Adipocyte (in vitro differentiated cells): ENCODE results near the gene GALNT16.

Experiments
- DNase-seq: peaks from one replicate; pipeline ENCODE4 v3.0.0-alpha.2; 2015; ENCODE audit warnings: low read depth
- H3K27me3 ChIP-seq: replicated peaks from 2 replicates; pipeline ENCODE4 v1.7.0; 2013; ENCODE audit warnings: mild to moderate bottlenecking, low read length, moderate library complexity; ENCODE audit not compliant: control insufficient read depth, insufficient read depth
- H3K36me3 ChIP-seq: 2 replicates; pipeline ENCODE4 v1.7.0; 2013; ENCODE audit warnings: low read length, mild to moderate bottlenecking, moderate library complexity; ENCODE audit not compliant: control insufficient read depth, insufficient read depth, severe bottlenecking
- H3K4me1 ChIP-seq: 2 replicates; pipeline ENCODE4 v1.7.0; 2013; ENCODE audit warnings: mild to moderate bottlenecking, low read length, moderate library complexity; ENCODE audit not compliant: control insufficient read depth, insufficient read depth
- H3K4me3 ChIP-seq: 2 replicates; pipeline ENCODE4 v1.7.0; 2013; ENCODE audit warnings: mild to moderate bottlenecking, low read length, moderate library complexity
- H3K9ac ChIP-seq: 2 replicates; pipeline ENCODE4 v1.7.0; 2013; ENCODE audit warnings: mild to moderate bottlenecking, low read length, moderate library complexity
- H3K9me3 ChIP-seq: 2 replicates; pipeline ENCODE4 v1.7.0; 2013; ENCODE audit warnings: mild to moderate bottlenecking, low read length, moderate library complexity; ENCODE audit not compliant: control insufficient read depth

GALNT16 gene

DNA sequence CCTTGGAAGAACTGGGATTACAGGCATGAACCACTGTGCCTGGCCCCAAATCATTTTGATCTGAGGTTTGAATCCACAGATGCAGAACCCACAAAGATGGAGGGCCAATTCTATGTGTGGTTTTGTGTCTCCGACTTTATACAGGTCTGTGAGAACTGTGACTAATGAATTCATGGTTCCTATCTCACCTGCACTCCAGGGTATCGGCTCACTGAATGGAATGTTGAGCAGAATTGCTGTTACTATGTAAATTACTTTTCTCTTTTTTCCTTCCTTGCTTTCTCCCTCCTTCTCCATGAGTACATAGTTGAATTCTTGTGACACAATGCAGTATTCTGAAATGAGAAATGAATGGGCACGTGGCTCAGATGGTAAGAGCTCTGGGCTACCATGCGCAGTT, 21.1 kb upstream of the GALNT16 start:
- no peak overlapping the region for H3K4me3 ChIP-seq
- no peak overlapping the region for H3K9ac ChIP-seq
- peaks cover 6% of the 10 kb centered on the region for H3K4me1 ChIP-seq
- H3K9me3 ChIP-seq: no peaks in the 10 kb centered on the region
- DNase-seq: no peak
- H3K27me3 ChIP-seq: no peaks in the 10 kb centered on the region
- H3K36me3 ChIP-seq: peaks cover 30% of the 10 kb centered on the region

DNA sequence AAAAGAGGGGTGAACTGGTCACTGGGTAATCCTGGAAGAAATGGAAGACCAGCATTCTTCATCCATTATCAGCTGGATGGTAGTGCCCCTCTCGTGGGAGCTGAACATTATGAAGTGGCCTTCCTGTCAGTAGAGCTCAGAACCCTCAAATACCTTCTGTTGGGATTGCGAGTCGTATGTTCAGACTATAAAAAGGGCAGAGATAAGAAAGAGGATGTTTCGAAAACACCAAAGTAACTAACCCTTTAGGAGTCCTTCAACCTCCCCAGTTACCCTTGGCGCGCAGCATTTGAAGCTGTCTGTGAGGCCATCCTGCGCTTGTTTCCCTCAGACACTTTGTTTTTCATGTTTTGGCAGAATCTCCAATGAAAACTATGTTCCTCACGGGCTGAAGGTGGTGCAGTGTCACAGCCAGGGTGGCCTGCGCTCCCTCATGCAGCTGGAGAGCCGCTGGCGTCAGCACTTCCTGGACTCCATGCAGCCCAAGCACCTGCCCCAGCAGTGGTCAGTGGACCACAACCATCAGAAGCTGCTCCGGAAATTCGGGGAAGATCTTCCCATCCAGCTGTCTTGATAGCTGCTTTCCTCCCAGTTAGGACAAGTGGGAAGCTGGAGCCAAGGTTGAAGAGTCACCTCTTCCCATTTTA, 19.3 kb upstream of the GALNT16 start:
- DNase-seq: no peak
- Histone ChIP-seq H3K36me3 (peaks cover 27% of the 10 kb centered on the region), H3K27me3 (no peaks in the 10 kb centered on the region), H3K9ac (no peak overlapping the region), H3K4me3 (no peak overlapping the region), H3K4me1 (peaks cover 14% of the 10 kb centered on the region), H3K9me3 (no peaks in the 10 kb centered on the region)

DNA sequence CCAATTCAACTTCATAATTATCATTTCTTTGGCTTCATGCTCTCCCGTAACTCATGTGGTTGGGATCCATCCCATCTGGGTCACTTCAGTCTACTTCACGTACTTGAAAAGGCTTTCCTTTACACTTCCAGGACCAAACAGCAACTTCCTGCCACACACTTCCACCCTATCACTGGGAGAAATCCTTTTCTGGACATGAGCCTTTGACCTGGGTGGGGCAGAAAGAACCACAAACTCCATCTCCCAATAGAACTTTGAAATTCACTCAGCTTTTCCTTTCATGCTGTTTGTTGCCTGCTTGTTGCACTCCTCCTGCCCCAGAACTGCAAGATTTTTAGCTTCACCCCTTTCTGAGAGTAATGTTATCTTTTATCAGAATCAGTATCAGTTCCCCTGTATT, 18.4 kb upstream of the GALNT16 start:
- DNase-seq: no peak
- no peak overlapping the region for H3K9ac ChIP-seq
- H3K36me3 ChIP-seq: peaks cover 18% of the 10 kb centered on the region
- H3K27me3 ChIP-seq: no peaks in the 10 kb centered on the region
- no peaks in the 10 kb centered on the region for H3K9me3 ChIP-seq
- peaks cover 14% of the 10 kb centered on the region for H3K4me1 ChIP-seq
- H3K4me3 ChIP-seq: no peak overlapping the region

DNA sequence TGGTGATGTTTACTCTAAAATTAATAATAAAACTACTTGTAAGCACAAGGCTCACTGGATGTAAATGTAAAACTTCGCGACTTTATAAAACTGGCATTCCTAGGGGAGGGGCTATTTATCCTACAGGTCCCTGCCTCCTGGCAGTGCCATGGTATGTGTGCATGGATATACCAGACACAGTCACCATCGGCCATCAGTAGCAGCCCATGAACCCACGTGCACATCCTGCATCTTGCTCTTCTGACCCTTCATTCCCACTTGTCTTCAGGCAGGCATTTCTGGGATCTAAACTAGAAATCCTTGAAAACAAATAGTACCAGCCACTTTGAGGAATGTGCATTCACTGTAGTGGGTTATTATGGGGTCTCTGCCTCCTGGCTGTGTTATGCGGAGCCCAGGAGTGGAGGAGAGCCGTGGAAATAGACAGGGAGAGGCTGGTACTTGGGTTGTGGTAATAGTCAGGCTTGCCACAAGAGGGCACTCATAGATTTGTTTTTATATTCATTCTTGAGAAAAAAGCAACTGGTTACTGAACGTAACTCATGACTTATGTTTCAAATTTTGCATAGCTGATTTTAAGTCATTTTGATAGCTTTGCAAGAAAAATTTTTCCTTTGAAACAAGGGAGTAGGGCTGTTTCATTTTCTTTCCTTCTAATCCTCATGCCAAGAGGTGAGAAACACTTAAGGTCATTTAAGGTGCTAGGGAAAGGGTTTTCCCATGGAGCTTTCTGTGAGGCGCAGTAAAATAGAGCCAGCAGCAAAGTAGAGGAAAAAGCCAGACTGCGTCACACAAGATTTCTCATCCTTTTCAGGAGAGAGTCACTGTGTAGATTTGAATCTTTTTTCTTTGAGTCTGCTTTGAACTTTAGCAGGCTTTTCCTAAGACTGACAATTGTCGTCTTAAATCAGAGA, 17.4 kb upstream of the GALNT16 start:
- peaks cover 21% of the 10 kb centered on the region for H3K4me1 ChIP-seq
- H3K4me3 ChIP-seq: peak overlapping the region; percentile 7
- DNase-seq: peak; percentile 90
- no peaks in the 10 kb centered on the region for H3K27me3 ChIP-seq
- H3K9me3 ChIP-seq: no peaks in the 10 kb centered on the region
- peaks cover 8% of the 10 kb centered on the region for H3K36me3 ChIP-seq
- H3K9ac ChIP-seq: peak overlapping the region; percentile 6

DNA sequence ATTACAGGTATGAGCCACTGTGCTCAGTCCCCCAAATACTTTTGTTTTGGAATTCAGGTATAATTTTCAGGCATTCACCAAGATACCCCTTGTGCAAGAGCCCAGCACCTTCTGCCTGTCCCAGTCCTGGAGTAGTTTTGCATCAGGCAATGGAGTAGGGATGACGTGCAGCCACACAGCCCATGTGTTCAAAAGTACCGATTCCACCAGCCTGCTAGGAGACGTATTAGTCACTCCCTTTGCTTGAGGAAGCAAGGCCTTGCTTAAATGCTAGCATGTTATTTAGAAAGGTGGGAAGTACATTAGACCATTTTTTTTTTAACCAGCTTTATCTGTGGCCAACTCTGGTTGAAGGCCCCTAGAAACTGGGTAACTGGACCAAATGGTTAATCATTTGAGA, 15.0 kb upstream of the GALNT16 start:
- H3K4me3 ChIP-seq: no peak overlapping the region
- DNase-seq: no peak
- H3K9me3 ChIP-seq: no peaks in the 10 kb centered on the region

DNA sequence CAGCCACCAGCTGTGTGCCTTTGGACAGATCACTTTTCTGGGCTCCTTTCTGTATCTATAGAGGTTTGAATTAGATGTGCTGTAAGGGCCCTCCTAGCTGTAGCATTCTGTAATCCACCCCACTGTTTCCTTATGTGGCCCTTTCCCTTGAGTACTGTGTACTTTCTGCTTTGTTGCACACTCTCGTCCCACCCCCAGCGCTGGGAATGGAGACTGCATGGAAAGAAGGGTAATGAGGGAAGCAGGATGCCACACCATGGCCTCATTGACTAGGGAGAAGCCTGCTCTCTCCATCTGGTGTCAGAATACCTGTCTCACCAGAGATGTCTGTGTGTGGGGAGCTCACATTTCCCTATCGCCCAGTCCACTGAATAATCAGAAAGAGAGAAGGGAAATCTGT, 13.6 kb upstream of the GALNT16 start:
- Histone ChIP-seq H3K36me3 (no peaks in the 10 kb centered on the region), H3K4me3 (no peak overlapping the region), H3K9ac (no peak overlapping the region), H3K9me3 (no peaks in the 10 kb centered on the region), H3K4me1 (peaks cover 32% of the 10 kb centered on the region), H3K27me3 (no peaks in the 10 kb centered on the region)
- DNase-seq: no peak

More for the DNA sequence above, 15.0 kb upstream of the GALNT16 start:
- Histone ChIP-seq H3K9ac (peak overlapping the region; percentile 6), H3K36me3 (no peaks in the 10 kb centered on the region), H3K4me1 (peaks cover 32% of the 10 kb centered on the region), H3K27me3 (no peaks in the 10 kb centered on the region)

DNA sequence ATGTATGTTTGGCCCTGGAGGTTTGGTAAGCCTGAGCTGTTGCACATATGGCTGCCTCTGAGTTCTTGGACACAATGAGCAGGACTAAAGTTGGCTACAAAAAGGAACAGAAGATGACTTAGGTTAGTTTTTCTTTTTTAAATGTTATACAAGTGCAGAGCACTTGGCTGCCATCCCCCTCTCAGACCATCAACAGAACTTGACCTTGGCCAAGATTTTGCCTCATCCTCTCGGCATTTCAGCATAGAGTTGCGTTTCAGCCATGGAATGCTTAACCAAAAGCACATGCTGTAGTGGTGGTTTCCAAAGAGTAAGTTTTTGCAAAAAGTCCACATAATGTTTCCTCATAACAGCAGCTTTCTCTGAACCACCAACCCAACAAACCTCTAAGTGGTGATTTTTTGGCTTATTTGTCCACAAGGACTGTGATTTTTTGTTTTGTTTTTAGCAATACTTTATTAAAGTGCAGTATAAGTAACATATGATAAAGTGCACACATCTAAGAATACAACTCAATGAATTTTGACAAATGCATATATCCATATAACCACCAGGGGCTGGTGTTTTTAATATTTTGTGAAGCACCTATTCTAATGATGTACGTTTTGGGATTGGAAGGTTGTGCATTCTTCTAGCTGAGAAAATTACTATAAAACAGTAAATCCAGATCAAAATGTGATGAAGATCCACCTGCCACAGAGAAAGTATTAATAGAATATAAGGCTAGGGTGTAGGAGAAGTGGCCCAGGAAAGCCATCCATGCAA, 12.1 kb upstream of the GALNT16 start:
- peak; percentile 97 for DNase-seq
- H3K27me3 ChIP-seq: no peaks in the 10 kb centered on the region
- no peak overlapping the region for H3K9ac ChIP-seq
- H3K36me3 ChIP-seq: no peaks in the 10 kb centered on the region
- H3K4me3 ChIP-seq: peak overlapping the region; percentile 7
- H3K9me3 ChIP-seq: no peaks in the 10 kb centered on the region
- H3K4me1 ChIP-seq: peaks cover 27% of the 10 kb centered on the region

DNA sequence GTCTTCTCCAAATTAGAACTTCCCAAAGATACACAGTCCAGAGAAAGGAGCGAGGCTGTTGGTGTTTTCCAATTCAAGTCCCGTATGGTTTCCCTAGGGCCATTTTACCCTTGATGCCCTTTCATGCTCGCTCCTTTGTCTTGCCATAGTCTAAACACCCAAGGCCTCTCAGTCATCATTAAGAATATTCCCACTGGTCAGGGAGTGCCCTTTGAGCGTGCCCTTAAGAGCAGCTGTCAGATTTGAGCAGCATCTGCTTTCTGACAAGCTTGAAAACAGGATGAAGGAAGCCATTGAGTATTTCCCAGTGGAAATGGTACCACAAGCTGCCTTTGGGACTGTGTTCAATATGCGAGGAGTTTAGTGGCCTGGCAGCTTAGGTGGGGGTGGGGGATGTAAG, 10.4 kb upstream of the GALNT16 start:
- Histone ChIP-seq H3K9ac (no peak overlapping the region), H3K4me1 (peaks cover 26% of the 10 kb centered on the region), H3K36me3 (no peaks in the 10 kb centered on the region), H3K27me3 (peaks cover 3% of the 10 kb centered on the region), H3K9me3 (no peaks in the 10 kb centered on the region), H3K4me3 (no peak overlapping the region)
- no peak for DNase-seq

DNA sequence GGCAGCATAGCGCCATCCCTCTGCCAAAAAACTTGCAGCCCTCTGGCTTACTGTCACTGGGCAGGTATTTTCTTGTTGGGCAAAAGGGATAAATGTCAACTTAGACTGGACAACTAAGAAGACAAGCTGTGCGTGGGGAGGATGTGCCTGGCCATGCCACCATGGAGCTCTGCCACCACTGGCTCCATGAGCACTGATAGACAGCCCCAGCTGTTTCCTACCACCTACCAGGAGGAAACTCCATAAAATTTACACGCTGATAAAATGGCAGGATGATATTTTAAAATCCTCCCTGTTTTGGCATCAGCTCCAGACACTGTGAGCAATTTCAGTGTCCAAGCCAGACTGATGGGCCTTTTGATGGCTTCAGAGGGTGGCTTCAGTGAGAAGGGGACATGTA, 7.1 kb upstream of the GALNT16 start:
- H3K36me3 ChIP-seq: no peaks in the 10 kb centered on the region
- H3K27me3 ChIP-seq: peaks cover 12% of the 10 kb centered on the region
- H3K9ac ChIP-seq: no peak overlapping the region
- H3K4me3 ChIP-seq: no peak overlapping the region
- H3K4me1 ChIP-seq: peaks cover 16% of the 10 kb centered on the region
- H3K9me3 ChIP-seq: no peaks in the 10 kb centered on the region
- no peak for DNase-seq

DNA sequence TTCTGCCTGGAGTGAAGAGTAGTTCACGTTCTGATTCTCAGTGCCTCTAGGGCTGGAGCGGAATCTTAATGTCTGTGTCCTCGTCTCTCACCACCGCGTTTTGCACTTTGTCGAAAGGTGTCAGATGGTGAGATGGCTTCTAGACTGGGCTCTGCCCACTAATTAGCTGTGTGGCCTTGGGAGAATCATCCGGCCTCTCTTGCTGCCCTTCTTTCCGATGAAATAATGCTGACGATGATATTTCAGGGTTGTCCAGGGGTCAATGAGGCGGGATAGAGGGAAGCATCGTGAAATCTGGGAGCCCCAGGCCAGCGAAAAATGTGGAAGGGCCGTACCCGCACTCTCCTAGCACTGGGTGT, 811 bp upstream of the GALNT16 start:
- H3K9me3 ChIP-seq: no peaks in the 10 kb centered on the region
- no peak for DNase-seq
- H3K4me1 ChIP-seq: peaks cover 25% of the 10 kb centered on the region
- peak overlapping the region; percentile 73 for H3K4me3 ChIP-seq
- H3K9ac ChIP-seq: peak overlapping the region; percentile 22
- no peaks in the 10 kb centered on the region for H3K36me3 ChIP-seq
- H3K27me3 ChIP-seq: peaks cover 28% of the 10 kb centered on the region

DNA sequence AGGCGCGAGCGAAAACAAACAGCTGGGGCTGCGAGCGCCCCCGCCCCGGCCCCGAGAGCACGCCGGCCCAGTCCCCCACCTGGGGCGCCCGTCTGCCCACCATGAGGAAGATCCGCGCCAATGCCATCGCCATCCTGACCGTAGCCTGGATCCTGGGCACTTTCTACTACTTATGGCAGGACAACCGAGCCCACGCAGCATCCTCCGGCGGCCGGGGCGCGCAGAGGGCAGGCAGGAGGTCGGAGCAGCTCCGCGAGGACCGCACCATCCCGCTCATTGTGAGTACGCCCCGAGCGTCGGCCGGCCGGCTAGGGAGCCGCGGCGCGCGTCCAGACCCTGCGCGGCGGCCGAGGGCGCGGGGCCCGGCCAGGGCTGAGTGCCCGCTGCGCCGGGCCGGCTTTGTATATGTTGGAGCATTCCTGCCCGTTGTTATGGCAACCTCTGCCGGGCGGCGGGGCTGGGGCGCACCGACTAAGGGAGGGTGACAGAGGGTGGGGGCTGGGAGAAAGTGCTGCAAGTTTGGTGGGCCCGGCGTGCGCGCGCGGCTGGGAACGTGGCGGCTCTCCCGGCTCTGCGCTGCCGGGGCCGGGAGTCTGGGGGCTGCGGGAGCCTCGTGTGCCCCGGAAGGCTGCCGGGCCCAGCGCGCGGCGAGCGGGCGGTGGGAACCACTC, 367 bp downstream of the GALNT16 start:
- Histone ChIP-seq H3K36me3 (no peaks in the 10 kb centered on the region), H3K4me3 (peak overlapping the region; percentile 73), H3K27me3 (peaks cover 22% of the 10 kb centered on the region), H3K9me3 (no peaks in the 10 kb centered on the region), H3K9ac (no peak overlapping the region), H3K4me1 (peaks cover 26% of the 10 kb centered on the region)
- peak; percentile 66 for DNase-seq
